ENCODE data around the gene CPLANE1.

GRCh38 chr5:37110135-37110534 is 139.0 kb downstream of the CPLANE1 start:
- no peak for TF ChIP-seq EZH2 (IDR thresholded peaks at IDR 0.05; ENCODE audit: borderline replicate concordance, low read depth, low read length)
- no peak for TF ChIP-seq ZNF644 (tag; IDR thresholded peaks at IDR 0.05; ENCODE audit: low read depth)
- no peak for TF ChIP-seq PRPF4 (IDR thresholded peaks at IDR 0.05; ENCODE audit: insufficient read depth, low read depth, low read length, poor library complexity, severe bottlenecking)
- no peak for TF ChIP-seq ATF3 (IDR thresholded peaks at IDR 0.05)
- no peak for TF ChIP-seq ATF3 (CRISPR knock-in tag; conservative IDR thresholded peaks at IDR 0.05)
- no peak for TF ChIP-seq CTCF (IDR thresholded peaks at IDR 0.05 in 2 of 3, conservative IDR thresholded peaks at IDR 0.05 in 1 of 3; ENCODE audit: insufficient read depth in 2 of 3, low read depth in 1 of 3, low read length in 3 of 3)
- no peak for TF ChIP-seq POLR2A (conservative IDR thresholded peaks at IDR 0.05)
- TF ChIP-seq GMEB1 (CRISPR knock-in tag; IDR thresholded peaks at IDR 0.05): no peak
